NCI-H2107 (cell line): ENCODE data around the gene FLII.
"Not testable (repeated sequence)": the region's sequence is repeated elsewhere in the genome, so short reads cannot be mapped to it uniquely, and the experiment has no call there.

Experiments used
- DNase-seq: peaks from one replicate; lab custom pipeline; 2025; lab: John Stamatoyannopoulos, UW

The FLII gene

DNA sequence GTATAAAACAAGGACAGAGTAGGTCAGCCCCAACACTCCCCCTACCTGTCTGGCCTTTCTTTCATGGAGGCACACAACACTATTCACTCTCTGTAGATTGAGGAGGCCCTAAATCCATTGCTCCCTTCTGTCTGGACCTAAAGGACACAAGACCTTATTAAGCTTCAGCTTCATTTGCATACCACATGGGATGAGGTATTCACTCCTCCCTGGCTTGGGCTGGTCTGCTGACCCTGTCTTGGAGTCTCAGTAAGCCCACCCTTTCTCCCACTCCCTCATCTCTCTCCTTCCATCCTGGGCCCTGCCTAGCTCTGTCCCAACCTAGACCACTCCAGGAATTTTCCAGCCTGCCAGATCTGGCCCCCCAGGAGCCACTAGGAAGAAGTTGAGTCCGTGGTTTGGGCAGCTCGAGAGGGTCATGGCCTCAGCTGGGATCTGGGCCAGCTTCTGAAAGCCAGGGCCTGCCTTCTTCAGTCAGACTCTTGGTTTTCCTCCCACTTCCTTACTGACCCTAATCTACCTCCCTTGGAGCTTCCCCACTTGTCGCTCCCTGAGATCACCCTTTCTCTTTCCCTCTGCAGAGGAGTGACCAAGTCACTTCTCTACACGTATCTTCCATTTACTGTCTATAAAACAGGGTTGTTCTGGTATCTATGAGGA is 39.7 kb downstream of the FLII start:
- DNase-seq = no peak

DNA sequence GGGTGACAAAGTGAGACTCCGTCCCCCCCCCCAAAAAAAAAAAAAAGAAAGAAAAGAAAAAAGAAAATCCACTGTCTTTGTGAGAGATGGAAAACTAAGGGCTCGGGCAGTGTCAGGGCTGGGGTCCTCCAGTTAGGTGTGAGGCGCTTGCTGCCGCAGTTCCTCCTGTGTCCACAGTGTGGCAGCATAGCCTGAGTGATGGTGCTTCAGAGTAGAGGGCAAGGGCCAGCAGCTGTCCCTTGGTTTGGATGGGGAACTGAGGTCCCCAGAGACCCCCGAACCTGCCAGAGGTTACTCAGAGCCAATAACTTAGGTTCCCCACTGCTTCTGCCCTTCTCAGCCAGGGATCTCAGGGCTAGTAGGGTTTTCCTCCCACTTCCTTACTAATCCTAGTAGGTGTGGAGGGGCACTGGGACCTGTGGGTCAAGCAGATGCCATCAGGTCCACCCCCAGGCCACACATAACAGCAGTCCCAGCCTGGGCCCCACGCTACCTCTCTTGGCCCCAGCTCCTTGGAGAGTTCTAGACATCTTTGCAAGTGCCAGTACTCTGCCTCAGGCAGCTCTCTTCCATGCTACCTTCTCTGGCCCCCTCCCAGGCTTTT is 41.0 kb downstream of the FLII start:
- no peak for DNase-seq

DNA sequence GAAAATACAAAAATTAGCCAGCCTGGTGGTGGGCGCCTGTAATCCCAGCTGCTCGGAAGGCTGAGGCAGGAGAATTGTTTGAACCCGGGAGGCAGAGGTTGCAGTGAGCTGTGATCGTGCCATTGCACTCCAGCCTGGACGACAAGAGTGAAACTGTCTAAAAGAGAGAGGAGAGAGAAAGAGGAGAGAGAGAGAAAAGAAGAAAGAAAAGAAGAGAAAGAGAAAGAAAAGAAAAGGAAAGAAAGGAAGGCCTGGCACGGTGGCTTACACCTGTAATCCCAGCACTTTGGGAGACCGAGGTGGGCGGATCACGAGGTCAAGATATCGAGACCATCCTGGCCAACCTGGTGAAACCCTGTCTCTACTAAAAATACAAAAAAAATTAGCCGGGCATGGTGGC is 41.6 kb downstream of the FLII start:
- not testable (repeated sequence) for DNase-seq

DNA sequence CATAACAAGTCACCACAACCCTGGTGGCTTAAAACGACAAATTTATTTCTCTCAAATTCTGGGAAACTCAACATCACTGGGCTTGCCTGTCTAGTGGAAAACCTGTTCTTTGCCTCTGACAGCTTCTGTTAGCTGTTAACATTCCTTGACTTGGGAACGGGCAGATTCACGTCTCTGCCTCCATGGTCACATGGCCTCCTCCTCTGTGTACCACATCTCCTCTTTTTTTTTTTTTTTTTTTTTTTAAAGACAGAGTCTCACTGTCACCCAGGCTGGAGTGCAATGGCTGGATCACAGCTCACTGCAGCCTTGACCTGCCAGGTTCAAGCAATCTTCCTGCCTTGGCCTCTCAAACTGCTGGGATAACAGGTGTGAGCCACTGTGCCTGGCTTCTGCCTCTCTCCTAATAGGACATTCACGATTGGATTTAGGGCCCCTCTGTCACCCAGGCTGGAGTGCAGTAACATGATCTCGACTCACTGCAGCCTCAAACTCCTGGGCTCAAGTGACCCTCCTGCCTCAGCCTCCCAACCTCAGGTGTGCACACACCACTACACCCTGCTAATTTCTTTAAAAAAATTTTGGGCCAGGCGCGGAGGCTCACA is 44.8 kb downstream of the FLII start:
- DNase-seq = no peak

DNA sequence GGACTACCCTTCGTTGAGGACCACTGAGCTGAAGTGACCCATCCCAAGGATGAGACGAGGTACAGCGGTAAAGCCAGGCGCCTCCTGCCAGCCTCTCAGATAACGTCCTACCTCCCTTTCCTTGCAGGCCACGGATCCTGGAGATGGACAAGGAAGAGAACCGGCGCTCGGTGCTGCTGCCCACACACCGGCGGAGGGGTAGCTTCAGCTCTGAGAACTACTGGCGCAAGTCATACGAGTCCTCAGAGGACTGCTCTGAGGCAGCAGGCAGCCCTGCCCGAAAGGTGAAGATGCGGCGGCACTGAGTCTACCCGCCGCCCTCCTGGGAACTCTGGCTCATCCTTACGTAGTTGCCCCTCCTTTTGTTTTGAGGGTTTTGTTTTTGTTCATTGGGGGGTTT is 50.4 kb downstream of the FLII start:
- no peak for DNase-seq

DNA sequence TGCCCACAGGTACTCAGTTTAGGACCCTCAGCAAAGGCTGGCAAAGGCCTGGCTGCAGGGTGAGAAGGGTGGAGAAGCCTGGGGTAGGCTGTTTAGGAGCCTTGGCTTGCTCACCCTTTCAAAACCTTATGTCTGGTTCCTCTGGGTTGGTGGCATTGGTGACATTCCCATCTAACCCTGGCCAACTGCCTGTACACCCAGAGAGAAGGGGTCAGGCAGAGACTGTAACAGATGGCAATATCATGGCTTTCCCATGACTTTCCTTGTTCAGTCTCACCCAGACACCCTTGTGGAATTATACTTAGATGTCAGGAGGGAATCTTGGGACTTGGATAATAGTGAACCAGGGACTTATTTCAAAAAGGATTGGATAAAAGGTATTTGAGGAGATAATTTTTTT is 51.6 kb downstream of the FLII start:
- DNase-seq = no peak

DNA sequence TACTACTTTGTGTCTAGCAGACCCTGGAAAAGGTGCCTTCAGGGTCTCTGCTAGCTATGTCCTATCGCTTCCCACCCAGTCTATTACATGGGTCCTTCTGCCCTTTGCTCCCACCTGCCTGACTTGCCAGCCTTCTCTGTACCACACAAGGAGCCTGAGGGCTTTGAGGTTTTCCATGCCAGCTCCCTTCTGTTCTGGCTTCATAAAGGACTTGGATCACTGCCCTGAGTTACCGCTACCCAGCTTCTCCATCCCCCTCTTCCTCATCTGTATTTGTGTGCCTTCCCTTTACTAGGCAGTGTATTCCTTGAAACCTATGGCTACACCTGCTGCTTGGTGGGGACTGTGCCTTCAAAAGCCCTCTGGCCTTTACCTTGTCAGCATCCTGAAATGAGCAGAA is 52.7 kb downstream of the FLII start:
- DNase-seq = no peak

DNA sequence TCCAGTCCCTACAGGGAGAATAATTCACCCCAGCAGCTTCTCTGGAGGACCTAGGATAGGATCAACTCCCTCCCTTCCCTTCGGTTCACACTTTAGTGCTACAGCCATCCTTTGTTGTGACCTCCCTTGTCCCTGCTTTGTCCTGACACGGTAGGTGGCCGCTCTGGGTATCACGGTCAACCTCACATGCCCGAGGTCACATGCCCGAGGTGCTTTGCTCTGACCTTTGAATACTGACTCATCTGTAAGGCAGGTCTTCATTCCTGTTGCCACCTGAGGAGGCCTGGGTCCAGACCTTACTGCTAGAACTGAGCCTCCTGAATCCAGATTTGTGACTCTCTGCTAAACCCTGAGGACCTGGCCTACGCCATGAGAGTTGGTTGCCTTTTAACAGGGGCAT is 55.2 kb downstream of the FLII start:
- DNase-seq = no peak

DNA sequence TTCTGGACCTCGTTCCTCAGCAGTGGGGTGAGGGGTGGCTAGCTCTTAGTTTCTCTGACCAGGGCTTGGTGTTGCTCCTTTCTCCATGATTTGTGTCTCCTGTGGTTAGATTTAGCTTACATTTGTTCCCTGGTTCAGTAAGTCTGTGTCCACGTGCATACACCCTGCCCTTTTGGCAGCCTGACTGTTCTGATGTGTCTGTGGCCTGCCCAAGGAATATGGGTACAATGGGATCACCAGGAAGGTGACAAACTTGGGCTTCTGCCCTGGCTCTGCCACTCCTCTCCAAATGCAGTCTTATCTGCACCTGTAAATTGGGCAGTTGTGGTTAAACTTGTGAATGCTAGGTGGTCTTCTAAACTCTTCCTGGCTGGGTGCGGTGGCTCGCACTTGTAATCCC is 57.4 kb downstream of the FLII start:
- DNase-seq = no peak

DNA sequence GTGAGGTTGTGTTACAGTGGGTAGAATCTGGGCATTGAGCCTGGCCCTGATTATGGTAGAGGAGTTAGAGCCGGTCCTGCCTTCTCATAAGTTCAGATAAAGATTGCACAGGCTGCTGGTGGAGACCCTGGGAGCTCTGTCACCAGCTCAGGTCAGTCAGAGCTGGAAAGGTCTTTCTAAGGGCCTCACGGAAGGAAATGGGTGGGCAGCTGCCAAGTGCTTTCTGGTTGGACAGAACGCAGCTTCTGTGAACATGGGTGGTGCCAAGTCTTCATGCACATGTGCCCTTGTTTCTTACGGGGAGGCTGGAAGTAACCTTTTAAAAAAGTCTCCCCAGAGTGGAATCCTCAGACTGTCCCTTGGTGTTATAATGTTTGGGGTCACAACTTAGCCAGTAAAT is 60.0 kb downstream of the FLII start:
- DNase-seq = no peak

DNA sequence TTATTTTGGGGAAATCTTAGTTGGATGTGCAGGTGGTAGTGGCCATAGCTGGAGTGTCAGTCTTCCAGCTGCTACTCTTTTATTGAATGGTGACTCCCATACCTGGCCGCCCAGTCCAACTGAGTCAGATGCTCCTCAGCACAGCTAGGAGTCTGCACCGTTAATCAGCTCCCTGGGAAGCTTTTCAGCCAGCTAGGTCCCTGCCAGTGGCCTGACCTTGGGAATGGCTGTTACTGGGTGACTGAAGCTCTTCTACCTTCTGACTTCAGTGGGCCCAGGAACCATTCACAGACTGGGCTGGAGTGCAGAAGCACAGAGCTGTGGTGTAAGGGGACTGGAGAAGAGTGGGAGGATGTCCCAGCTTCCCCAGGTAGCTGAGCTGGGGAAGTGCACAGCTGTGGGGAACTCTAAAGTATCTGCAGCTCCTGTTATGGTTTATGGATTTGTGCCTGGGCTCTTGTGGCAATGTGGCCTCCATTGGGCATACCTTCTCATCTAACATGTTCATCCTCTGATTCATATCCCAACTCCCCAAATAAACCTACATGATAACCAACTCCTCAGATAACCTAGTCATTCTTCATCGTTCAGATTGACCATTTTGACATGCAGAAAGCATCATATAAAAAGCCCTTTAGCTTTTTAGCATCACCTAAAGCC is 60.9 kb downstream of the FLII start:
- DNase-seq = no peak

DNA sequence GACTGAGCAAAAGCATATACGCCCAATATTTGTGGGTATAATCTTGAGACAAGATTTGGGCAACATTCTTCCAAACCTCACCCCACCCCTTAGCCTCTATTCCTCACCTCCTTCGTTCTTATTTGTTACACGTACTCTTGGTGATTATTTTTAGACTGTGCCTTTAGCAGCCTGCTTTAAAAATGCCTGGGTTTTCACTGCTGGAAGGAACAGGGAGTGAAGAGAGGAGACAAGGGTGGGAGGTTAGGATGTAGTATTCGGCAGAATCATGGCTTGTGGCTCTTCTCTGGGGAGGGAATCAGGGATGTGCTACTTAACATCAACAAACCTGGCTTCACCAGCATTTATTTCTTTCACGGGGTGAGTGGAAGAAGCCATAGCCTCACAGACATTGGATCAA is 63.3 kb downstream of the FLII start:
- no peak for DNase-seq
